Ectodermal cell (in vitro differentiated cells): Measurements from ENCODE around the gene TFCP2L1.

Source experiments
- H3K27ac ChIP-seq: 2 replicates; pipeline ENCODE4 v1.7.0; 2013; ENCODE audit warnings: mild to moderate bottlenecking, low read depth, low read length; ENCODE audit not compliant: insufficient read depth, poor library complexity, severe bottlenecking
- H3K27me3 ChIP-seq: 2 replicates; pipeline ENCODE4 v1.7.0; 2013; ENCODE audit warnings: mild to moderate bottlenecking, low read length; ENCODE audit not compliant: insufficient read depth, control insufficient read depth, poor library complexity, severe bottlenecking
- H3K36me3 ChIP-seq: one replicate; pipeline ENCODE4 v1.7.0; 2013; ENCODE audit warnings: low read length; ENCODE audit not compliant: control insufficient read depth, insufficient read depth
- H3K4me1 ChIP-seq: one replicate; pipeline ENCODE4 v1.7.0; 2013; ENCODE audit warnings: low read length; ENCODE audit not compliant: control insufficient read depth, insufficient read depth
- H3K4me3 ChIP-seq: 2 replicates; pipeline ENCODE4 v1.7.0; 2013; ENCODE audit warnings: low read depth, low read length, control low read depth; ENCODE audit not compliant: insufficient read depth
- H3K9me3 ChIP-seq: 2 replicates; pipeline ENCODE4 v1.7.0; 2013; ENCODE audit warnings: mild to moderate bottlenecking, low read length, moderate library complexity; ENCODE audit not compliant: control insufficient read depth
- WGBS, 2 experiments: methylation state at CpG; one replicate each; pipeline ENCODE4 v1.1.7; 2013; ENCODE audit warnings: missing lambda C conversion rate in 2 of 2; 5-methylcytosine and 5-hydroxymethylcytosine counted together

TFCP2L1 gene

GRCh38 chr2:121286506-121286905 lies 1.5 kb upstream of the TFCP2L1 start:
- WGBS, 2 experiments: 76 to 78% methylated on average over 4 of the region's 4 CpGs
- no peaks in the 10 kb centered on the region for H3K36me3 ChIP-seq
- peaks cover 51% of the 10 kb centered on the region for H3K27me3 ChIP-seq
- no peaks in the 10 kb centered on the region for H3K4me1 ChIP-seq
- H3K27ac ChIP-seq: no peak overlapping the region
- no peak overlapping the region for H3K4me3 ChIP-seq
- no peaks in the 10 kb centered on the region for H3K9me3 ChIP-seq

- 93 to 98% methylated on average over 3 of the region's 3 CpGs for WGBS, 2 experiments
- Histone ChIP-seq H3K9me3 (no peaks in the 10 kb centered on the region), H3K4me1 (no peaks in the 10 kb centered on the region), H3K4me3 (no peak overlapping the region), H3K27me3 (peaks cover 55% of the 10 kb centered on the region), H3K36me3 (no peaks in the 10 kb centered on the region), H3K27ac (no peak overlapping the region)
These were observed 924 bp upstream of the TFCP2L1 start for GRCh38 chr2:121285926-121286325.

- H3K4me3 ChIP-seq: peak overlapping the region; percentile 48
- WGBS, 2 experiments: 41 to 45% methylated on average over 12 of the region's 12 CpGs
- no peak overlapping the region for H3K27ac ChIP-seq
- no peaks in the 10 kb centered on the region for H3K9me3 ChIP-seq
- no peaks in the 10 kb centered on the region for H3K4me1 ChIP-seq
- peaks cover 55% of the 10 kb centered on the region for H3K27me3 ChIP-seq
- H3K36me3 ChIP-seq: no peaks in the 10 kb centered on the region
These were observed 1.1 kb downstream of the TFCP2L1 start for GRCh38 chr2:121283670-121284462.

GRCh38 chr2:121282800-121283385 lies 2.1 kb downstream of the TFCP2L1 start:
- WGBS, 2 experiments: 91 to 95% methylated on average over 13 of the region's 13 CpGs
- H3K4me1 ChIP-seq: no peaks in the 10 kb centered on the region
- H3K36me3 ChIP-seq: no peaks in the 10 kb centered on the region
- H3K4me3 ChIP-seq: no peak overlapping the region
- no peak overlapping the region for H3K27ac ChIP-seq
- H3K9me3 ChIP-seq: no peaks in the 10 kb centered on the region
- peaks cover 55% of the 10 kb centered on the region for H3K27me3 ChIP-seq

GRCh38 chr2:121281694-121282093 lies 3.3 kb downstream of the TFCP2L1 start:
- peaks cover 51% of the 10 kb centered on the region for H3K27me3 ChIP-seq
- no peak overlapping the region for H3K4me3 ChIP-seq
- WGBS, 2 experiments: 91 to 94% methylated on average over 7 of the region's 7 CpGs
- H3K9me3 ChIP-seq: no peaks in the 10 kb centered on the region
- H3K27ac ChIP-seq: no peak overlapping the region
- no peaks in the 10 kb centered on the region for H3K36me3 ChIP-seq
- no peaks in the 10 kb centered on the region for H3K4me1 ChIP-seq

- no peak overlapping the region for H3K27ac ChIP-seq
- WGBS, 2 experiments: 89 to 92% methylated on average over 19 of the region's 19 CpGs
- H3K4me3 ChIP-seq: no peak overlapping the region
- H3K36me3 ChIP-seq: no peaks in the 10 kb centered on the region
- no peaks in the 10 kb centered on the region for H3K9me3 ChIP-seq
- no peaks in the 10 kb centered on the region for H3K4me1 ChIP-seq
- peaks cover 45% of the 10 kb centered on the region for H3K27me3 ChIP-seq
These were observed 3.9 kb downstream of the TFCP2L1 start for GRCh38 chr2:121281107-121281506.

GRCh38 chr2:121279476-121280220 lies 5.4 kb downstream of the TFCP2L1 start:
- Histone ChIP-seq H3K27me3 (peaks cover 30% of the 10 kb centered on the region), H3K9me3 (no peaks in the 10 kb centered on the region), H3K36me3 (no peaks in the 10 kb centered on the region), H3K4me3 (no peak overlapping the region), H3K4me1 (no peaks in the 10 kb centered on the region), H3K27ac (no peak overlapping the region)
- 92 to 95% methylated on average over 10 of the region's 10 CpGs for WGBS, 2 experiments

GRCh38 chr2:121276341-121276740 lies 8.7 kb downstream of the TFCP2L1 start:
- 90 to 96% methylated on average over 6 of the region's 6 CpGs for WGBS, 2 experiments
- peaks cover 4% of the 10 kb centered on the region for H3K27me3 ChIP-seq
- no peaks in the 10 kb centered on the region for H3K36me3 ChIP-seq

GRCh38 chr2:121273116-121273515 lies 11.9 kb downstream of the TFCP2L1 start:
- H3K9me3 ChIP-seq: no peaks in the 10 kb centered on the region
- WGBS, 2 experiments: 87% methylated on average over 3 of the region's 3 CpGs
- no peak overlapping the region for H3K27ac ChIP-seq

More at GRCh38 chr2:121276341-121276740, 8.7 kb downstream of the TFCP2L1 start:
- Histone ChIP-seq H3K27ac (no peak overlapping the region), H3K4me1 (no peaks in the 10 kb centered on the region), H3K4me3 (no peak overlapping the region), H3K9me3 (no peaks in the 10 kb centered on the region)

GRCh38 chr2:121272596-121272995 lies 12.4 kb downstream of the TFCP2L1 start:
- Histone ChIP-seq H3K4me1 (no peaks in the 10 kb centered on the region), H3K36me3 (no peaks in the 10 kb centered on the region), H3K27ac (no peak overlapping the region), H3K27me3 (no peaks in the 10 kb centered on the region), H3K4me3 (no peak overlapping the region), H3K9me3 (no peaks in the 10 kb centered on the region)
- 90 to 96% methylated on average over 2 to 3 of the region's 3 CpGs for WGBS, 2 experiments

More at GRCh38 chr2:121273116-121273515, 11.9 kb downstream of the TFCP2L1 start:
- Histone ChIP-seq H3K27me3 (no peaks in the 10 kb centered on the region), H3K36me3 (no peaks in the 10 kb centered on the region), H3K4me1 (no peaks in the 10 kb centered on the region), H3K4me3 (no peak overlapping the region)
